HEK293T (cell line): ENCODE data around the gene ATRIP.

Experiments used
- CTBP1 ChIP-seq: fragments of 450-650 bp; IDR thresholded peaks from 2 replicates; pipeline ENCODE4 v1.6.1; 2016; ENCODE audit warnings: borderline replicate concordance
- ELF4 ChIP-seq: fragments of 450-650 bp; IDR thresholded peaks from 2 replicates; pipeline ENCODE4 v1.6.1; 2017; ENCODE audit warnings: antibody characterized with exemption
- FOXM1 ChIP-seq: fragments of 450-650 bp; IDR thresholded peaks from 2 replicates; pipeline ENCODE4 v1.6.1; 2017; ENCODE audit warnings: mild to moderate bottlenecking, borderline replicate concordance
- HDGF ChIP-seq: fragments of 450-650 bp; IDR thresholded peaks from 2 replicates; pipeline ENCODE4 v1.6.1; 2017; ENCODE audit warnings: antibody characterized with exemption, borderline replicate concordance
- SUZ12 ChIP-seq: fragments of 450-650 bp; IDR thresholded peaks from 2 replicates; pipeline ENCODE4 v1.6.1; 2016; ENCODE audit warnings: mild to moderate bottlenecking
- TARDBP ChIP-seq: fragments of 450-650 bp; IDR thresholded peaks from 2 replicates; pipeline ENCODE4 v1.6.1; 2016
- ZNF384 ChIP-seq: fragments of 450-650 bp; IDR thresholded peaks from 2 replicates; pipeline ENCODE4 v1.6.1; 2016

GRCh38 chr3:48428572-48429316 is 17.8 kb upstream of the ATRIP start:
- no peak for TF ChIP-seq ZNF384
- no peak for TF ChIP-seq CTBP1
- TF ChIP-seq ELF4 = no peak
- TF ChIP-seq FOXM1 = no peak
- TF ChIP-seq HDGF = no peak
- TF ChIP-seq SUZ12 = no peak
- no peak for TF ChIP-seq TARDBP
